MM.1S (cell line): ENCODE measurements around the gene NPEPPS.

ENCODE experiments used
- DNase-seq: peaks from one replicate; pipeline ENCODE4 v3.0.0-alpha.2; 2015
- H2AFZ ChIP-seq: fragments of 300-600 bp; sonication (generic); 2 replicates; pipeline ENCODE4 v1.6.0; 2016; ENCODE audit warnings: antibody characterized with exemption, low read length
- H3F3A ChIP-seq: fragments of 300-600 bp; sonication (generic); 2 replicates; pipeline ENCODE4 v1.6.1; 2016; ENCODE audit warnings: mild to moderate bottlenecking, antibody characterized with exemption, low read length, moderate library complexity, mixed read lengths; ENCODE audit not compliant: insufficient read depth
- H3K27ac ChIP-seq: fragments of 300-600 bp; sonication (generic); 2 replicates; pipeline ENCODE4 v1.5.1; 2016; ENCODE audit warnings: mild to moderate bottlenecking, low read length
- H3K27me3 ChIP-seq: fragments of 300-600 bp; sonication (generic); replicated peaks from 2 replicates; pipeline ENCODE4 v1.6.0; 2016; ENCODE audit warnings: low read length; ENCODE audit not compliant: insufficient read depth
- H3K36me3 ChIP-seq: fragments of 300-600 bp; sonication (generic); replicated peaks from 2 replicates; pipeline ENCODE4 v1.6.1; 2016; ENCODE audit warnings: mild to moderate bottlenecking, low read length, mixed read lengths; ENCODE audit not compliant: insufficient read depth
- H3K4me1 ChIP-seq: fragments of 300-600 bp; sonication (generic); 2 replicates; pipeline ENCODE4 v1.6.1; 2016; ENCODE audit warnings: low read length, mixed read lengths
- H3K4me2 ChIP-seq: fragments of 300-600 bp; sonication (generic); 2 replicates; pipeline ENCODE4 v1.6.0; 2016; ENCODE audit warnings: low read depth, low read length
- H3K4me3 ChIP-seq: fragments of 300-600 bp; sonication (generic); 2 replicates; pipeline ENCODE4 v1.5.1; 2016; ENCODE audit warnings: low read length, mixed read lengths
- H3K79me2 ChIP-seq: fragments of 300-600 bp; sonication (generic); 2 replicates; pipeline ENCODE4 v1.6.1; 2016; ENCODE audit warnings: mixed run types, low read length, mixed read lengths
- H3K9ac ChIP-seq: fragments of 300-600 bp; sonication (generic); 2 replicates; pipeline ENCODE4 v1.6.1; 2016; ENCODE audit warnings: low read length, mixed read lengths
- H3K9me2 ChIP-seq: fragments of 300-600 bp; sonication (generic); replicated peaks from 2 replicates; pipeline ENCODE4 v1.6.1; 2016; ENCODE audit warnings: mild to moderate bottlenecking, low read length, mixed read lengths; ENCODE audit not compliant: insufficient read depth
- H3K9me3 ChIP-seq: fragments of 300-600 bp; sonication (generic); replicated peaks from 2 replicates; pipeline ENCODE4 v1.6.1; 2016; ENCODE audit warnings: mild to moderate bottlenecking, low read length, mixed read lengths; ENCODE audit not compliant: insufficient read depth
- H4K20me1 ChIP-seq: fragments of 300-600 bp; sonication (generic); 2 replicates; pipeline ENCODE4 v1.6.1; 2016; ENCODE audit warnings: mild to moderate bottlenecking, low read length, moderate library complexity, mixed read lengths; ENCODE audit not compliant: insufficient read depth
- CTCF ChIP-seq: fragments of 300-600 bp; sonication (generic); IDR thresholded peaks from 2 replicates; pipeline ENCODE4 v1.5.1; 2016; ENCODE audit warnings: antibody characterized with exemption, low read length, mixed read lengths
- EZH2 ChIP-seq: fragments of 300-600 bp; sonication (generic); optimal IDR thresholded peaks from 2 replicates; pipeline ENCODE3; 2017; ENCODE audit warnings: low read depth, mild to moderate bottlenecking, antibody characterized with exemption, low read length, mixed read lengths
- EZH2phosphoT487 ChIP-seq: fragments of 300-600 bp; sonication (generic); IDR thresholded peaks from 2 replicates; pipeline ENCODE4 v1.6.1; 2018; ENCODE audit warnings: antibody characterized with exemption, low read length

The NPEPPS gene

GRCh38 chr17:47622180-47622549 is 91.3 kb downstream of the NPEPPS start:
- peak overlapping the region; percentile 39; the same call in 1 of the 2 replicates for H3K27ac ChIP-seq
- H3F3A ChIP-seq = peaks cover 64% of the 10 kb centered on the region
- H3K9me3 ChIP-seq = no peaks in the 10 kb centered on the region
- peak overlapping the region; percentile 12; the same call in 1 of the 2 replicates for H3K9ac ChIP-seq
- H4K20me1 ChIP-seq = no peaks in the 10 kb centered on the region
- peak overlapping the region; percentile 16; the same call in 1 of the 2 replicates for H3K4me2 ChIP-seq
- peaks cover 66% of the 10 kb centered on the region for H3K4me1 ChIP-seq
- H2AFZ ChIP-seq = no peak overlapping the region
- H3K36me3 ChIP-seq = no peaks in the 10 kb centered on the region
- DNase-seq = peak; percentile 29
- no peaks in the 10 kb centered on the region for H3K27me3 ChIP-seq
- no peak overlapping the region for H3K4me3 ChIP-seq
- H3K79me2 ChIP-seq = 0 out of 2 replicates have a peak, but pooled peaks cover 10% of the 10 kb centered on the region
- no peak for TF ChIP-seq EZH2phosphoT487
- no peak for TF ChIP-seq CTCF
- no peaks in the 10 kb centered on the region for H3K9me2 ChIP-seq

GRCh38 chr17:47624727-47625068 is 93.8 kb downstream of the NPEPPS start:
- Histone ChIP-seq H3K4me2 (peak overlapping the region; percentile 46), H3K27me3 (no peaks in the 10 kb centered on the region), H3K79me2 (0 out of 2 replicates have a peak, but pooled peaks cover 9% of the 10 kb centered on the region)

GRCh38 chr17:47628014-47628566 is 97.2 kb downstream of the NPEPPS start:
- Histone ChIP-seq H3K9me2 (no peaks in the 10 kb centered on the region), H3K27me3 (no peaks in the 10 kb centered on the region), H2AFZ (no peak overlapping the region), H3K9ac (no peak overlapping the region), H3K27ac (no peak overlapping the region), H3K4me2 (no peak overlapping the region), H3K4me3 (no peak overlapping the region), H3K36me3 (no peaks in the 10 kb centered on the region), H3F3A (peaks cover 17% of the 10 kb centered on the region), H4K20me1 (no peaks in the 10 kb centered on the region), H3K4me1 (peaks cover 19% of the 10 kb centered on the region), H3K79me2 (0 out of 2 replicates have a peak, but pooled peaks cover 2% of the 10 kb centered on the region), H3K9me3 (no peaks in the 10 kb centered on the region)
- no peak for DNase-seq
- TF ChIP-seq EZH2 (no peak), CTCF (no peak), EZH2phosphoT487 (no peak)

More at GRCh38 chr17:47624727-47625068, 93.8 kb downstream of the NPEPPS start:
- Histone ChIP-seq H3F3A (peaks cover 44% of the 10 kb centered on the region), H3K27ac (peak overlapping the region; percentile 78), H3K4me3 (no peak overlapping the region), H3K9me2 (no peaks in the 10 kb centered on the region), H3K9me3 (no peaks in the 10 kb centered on the region), H3K36me3 (no peaks in the 10 kb centered on the region), H2AFZ (no peak overlapping the region), H3K9ac (peak overlapping the region; percentile 21; the same call in 1 of the 2 replicates), H4K20me1 (no peaks in the 10 kb centered on the region), H3K4me1 (peaks cover 51% of the 10 kb centered on the region)
- TF ChIP-seq EZH2 (no peak), EZH2phosphoT487 (no peak), CTCF (no peak)
- DNase-seq = no peak
